ENCODE measurements around the gene MBTPS1. TPM values are rescaled to one million over a fixed set of nuclear protein-coding genes. Genes with fewer than 3 reads are reported as not detected.

MBTPS1 gene
- total RNA-seq, 1 donor from 2014 or later, result 70.9 TPM

DNA sequence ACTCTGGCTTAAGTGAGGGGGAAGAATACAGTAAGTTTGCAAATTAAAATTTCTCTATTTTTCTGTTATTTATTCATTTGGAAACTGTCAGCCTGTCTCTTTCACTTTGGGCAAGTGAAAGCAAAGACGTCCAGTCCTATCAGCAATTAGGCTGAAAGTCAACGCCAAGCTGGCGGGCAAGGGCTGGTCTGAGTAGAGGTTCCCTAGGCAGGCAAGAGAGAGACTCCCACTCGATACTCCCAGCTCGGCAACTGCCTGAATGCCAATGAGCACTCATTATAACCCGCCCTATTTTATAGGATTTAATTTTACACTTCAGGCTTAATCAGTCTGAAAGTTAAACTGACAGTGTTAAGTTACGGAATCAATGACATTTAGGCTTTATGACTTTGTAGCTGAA is 59.8 kb downstream of the MBTPS1 start:
- TF ChIP-seq, protein P1, sequence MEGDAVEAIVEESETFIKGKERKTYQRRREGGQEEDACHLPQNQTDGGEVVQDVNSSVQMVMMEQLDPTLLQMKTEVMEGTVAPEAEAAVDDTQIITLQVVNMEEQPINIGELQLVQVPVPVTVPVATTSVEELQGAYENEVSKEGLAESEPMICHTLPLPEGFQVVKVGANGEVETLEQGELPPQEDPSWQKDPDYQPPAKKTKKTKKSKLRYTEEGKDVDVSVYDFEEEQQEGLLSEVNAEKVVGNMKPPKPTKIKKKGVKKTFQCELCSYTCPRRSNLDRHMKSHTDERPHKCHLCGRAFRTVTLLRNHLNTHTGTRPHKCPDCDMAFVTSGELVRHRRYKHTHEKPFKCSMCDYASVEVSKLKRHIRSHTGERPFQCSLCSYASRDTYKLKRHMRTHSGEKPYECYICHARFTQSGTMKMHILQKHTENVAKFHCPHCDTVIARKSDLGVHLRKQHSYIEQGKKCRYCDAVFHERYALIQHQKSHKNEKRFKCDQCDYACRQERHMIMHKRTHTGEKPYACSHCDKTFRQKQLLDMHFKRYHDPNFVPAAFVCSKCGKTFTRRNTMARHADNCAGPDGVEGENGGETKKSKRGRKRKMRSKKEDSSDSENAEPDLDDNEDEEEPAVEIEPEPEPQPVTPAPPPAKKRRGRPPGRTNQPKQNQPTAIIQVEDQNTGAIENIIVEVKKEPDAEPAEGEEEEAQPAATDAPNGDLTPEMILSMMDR (IDR thresholded peaks at IDR 0.05; ENCODE audit: insufficient read depth, low read length, poor library complexity, severe bottlenecking), result no peak
- Histone ChIP-seq H3K4me3 (ENCODE audit: low read depth, low read length) (no peak overlapping the region), H3K36me3 (ENCODE audit: control insufficient read depth, insufficient read depth, low read length) (no peaks in the 10 kb centered on the region), H3K27me3 (ENCODE audit: control insufficient read depth, insufficient read depth, low read length) (no peaks in the 10 kb centered on the region)
- no peak for DNase-seq (ENCODE audit: low read depth)

DNA sequence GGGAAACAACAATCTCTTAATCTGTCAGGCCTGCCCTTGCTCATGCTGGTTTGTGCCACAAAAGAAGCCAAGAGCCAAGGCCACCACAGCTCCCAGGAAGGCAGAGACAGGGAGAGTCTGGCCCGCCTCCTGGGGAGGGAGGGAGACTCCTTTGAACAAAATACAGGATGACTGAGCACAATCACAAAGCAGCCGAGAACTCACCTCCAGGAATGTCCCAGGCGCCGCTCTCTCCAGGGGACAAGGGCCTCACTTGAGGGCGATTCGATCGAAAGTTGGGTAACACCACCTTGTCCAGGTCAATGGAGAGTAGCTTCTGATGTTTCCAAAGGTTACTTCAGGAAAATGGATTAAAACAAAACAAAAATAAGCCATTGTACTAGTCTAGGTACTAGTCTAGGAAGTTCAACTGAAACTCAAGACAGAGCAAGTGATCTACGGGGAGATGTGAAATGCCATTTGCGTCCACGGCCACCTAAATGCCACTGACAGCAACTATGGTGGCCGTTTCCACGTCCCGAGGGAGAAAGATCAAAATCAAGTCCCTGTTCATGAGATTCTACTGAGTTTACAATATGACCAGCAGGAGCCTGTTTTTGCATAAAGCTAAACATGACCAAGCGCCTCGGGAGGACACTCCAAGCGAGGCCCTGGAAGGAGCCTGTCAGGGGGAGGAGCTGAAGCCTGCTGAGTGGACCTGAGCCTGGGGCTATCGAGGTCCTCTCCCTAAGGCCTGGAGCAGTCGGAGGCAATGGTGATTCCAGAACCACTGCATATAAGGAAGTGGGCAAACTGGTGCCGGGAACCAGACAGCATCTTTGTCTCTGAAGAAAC is 60.7 kb downstream of the MBTPS1 start:
- DNase-seq (ENCODE audit: low read depth), result no peak
- H3K4me3 ChIP-seq (ENCODE audit: low read depth, low read length), result no peak overlapping the region
- no peaks in the 10 kb centered on the region for H3K36me3 ChIP-seq (ENCODE audit: control insufficient read depth, insufficient read depth, low read length)
- no peaks in the 10 kb centered on the region for H3K27me3 ChIP-seq (ENCODE audit: control insufficient read depth, insufficient read depth, low read length)
- TF ChIP-seq, protein P1 (IDR thresholded peaks at IDR 0.05; ENCODE audit: insufficient read depth, low read length, poor library complexity, severe bottlenecking), result no peak

DNA sequence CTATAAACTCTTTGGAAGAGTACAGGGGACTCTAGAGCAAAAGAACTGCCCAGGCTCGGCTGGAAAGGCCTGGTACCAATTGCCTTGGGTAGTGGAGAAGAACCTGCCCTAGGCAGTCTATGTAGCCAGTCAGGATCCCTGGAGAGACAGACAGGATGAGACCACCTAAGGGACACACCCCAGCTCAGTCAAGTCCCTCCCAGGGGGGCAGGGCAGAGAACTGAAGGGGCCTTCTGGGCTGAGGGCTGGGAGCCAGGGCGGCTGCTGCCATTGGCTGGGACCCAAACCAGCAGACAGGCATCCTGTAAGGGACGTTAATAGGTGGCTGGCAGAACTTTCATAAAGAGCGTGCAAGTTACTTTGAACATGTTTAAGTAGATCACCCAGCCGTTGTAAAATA is 61.4 kb downstream of the MBTPS1 start:
- no peaks in the 10 kb centered on the region for H3K27me3 ChIP-seq (ENCODE audit: control insufficient read depth, insufficient read depth, low read length)
- TF ChIP-seq, protein P1 (IDR thresholded peaks at IDR 0.05; ENCODE audit: insufficient read depth, low read length, poor library complexity, severe bottlenecking), result no peak
- no peaks in the 10 kb centered on the region for H3K36me3 ChIP-seq (ENCODE audit: control insufficient read depth, insufficient read depth, low read length)
- no peak overlapping the region for H3K4me3 ChIP-seq (ENCODE audit: low read depth, low read length)
- DNase-seq (ENCODE audit: low read depth), result no peak

DNA sequence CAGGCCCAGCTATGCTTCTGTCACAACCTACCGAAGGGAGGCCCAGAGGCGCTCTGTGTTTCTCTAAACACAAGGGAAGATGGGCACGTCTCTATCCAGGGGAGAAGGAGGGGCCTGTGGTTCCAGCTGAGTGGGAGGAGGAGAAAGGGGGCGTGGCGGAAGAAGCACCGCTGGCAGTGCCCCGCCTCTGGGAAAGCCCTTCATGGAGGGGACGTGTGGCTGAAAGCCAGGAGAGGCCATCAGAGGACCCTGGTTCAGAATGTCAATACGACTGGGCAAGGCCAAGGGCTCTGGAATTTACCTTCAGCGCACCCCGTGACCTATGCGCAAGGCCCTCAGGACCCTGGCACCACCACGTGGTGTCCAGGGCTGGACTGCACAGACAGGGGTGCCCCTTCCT is 61.8 kb downstream of the MBTPS1 start:
- no peaks in the 10 kb centered on the region for H3K27me3 ChIP-seq (ENCODE audit: control insufficient read depth, insufficient read depth, low read length)
- no peak overlapping the region for H3K4me3 ChIP-seq (ENCODE audit: low read depth, low read length)
- no peak for DNase-seq (ENCODE audit: low read depth)
- no peaks in the 10 kb centered on the region for H3K36me3 ChIP-seq (ENCODE audit: control insufficient read depth, insufficient read depth, low read length)
- TF ChIP-seq, protein P1 (IDR thresholded peaks at IDR 0.05; ENCODE audit: insufficient read depth, low read length, poor library complexity, severe bottlenecking), result no peak

DNA sequence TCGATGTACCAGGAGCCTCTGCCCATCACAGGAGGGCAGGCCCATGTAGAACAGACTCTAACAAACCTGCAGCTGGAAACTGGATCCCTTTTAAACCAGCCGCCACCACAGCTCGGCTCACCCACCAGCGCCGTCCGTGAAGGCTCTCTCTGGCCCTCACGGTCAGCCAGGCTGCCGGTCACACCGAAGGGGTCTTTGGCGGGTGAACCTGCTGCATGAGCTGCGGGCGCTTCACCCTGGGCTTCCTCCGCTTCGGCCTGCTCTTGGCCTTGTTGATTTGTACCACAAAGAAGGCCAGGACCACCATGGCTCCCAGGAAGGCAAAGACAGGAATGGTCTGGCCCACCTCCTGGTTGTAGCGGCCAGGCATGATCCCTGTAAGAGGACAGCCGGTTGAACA is 62.5 kb downstream of the MBTPS1 start:
- no peak for DNase-seq (ENCODE audit: low read depth)
- no peaks in the 10 kb centered on the region for H3K27me3 ChIP-seq (ENCODE audit: control insufficient read depth, insufficient read depth, low read length)
- H3K4me3 ChIP-seq (ENCODE audit: low read depth, low read length), result no peak overlapping the region
- TF ChIP-seq, protein P1 (IDR thresholded peaks at IDR 0.05; ENCODE audit: insufficient read depth, low read length, poor library complexity, severe bottlenecking), result no peak
- H3K36me3 ChIP-seq (ENCODE audit: control insufficient read depth, insufficient read depth, low read length), result no peaks in the 10 kb centered on the region

DNA sequence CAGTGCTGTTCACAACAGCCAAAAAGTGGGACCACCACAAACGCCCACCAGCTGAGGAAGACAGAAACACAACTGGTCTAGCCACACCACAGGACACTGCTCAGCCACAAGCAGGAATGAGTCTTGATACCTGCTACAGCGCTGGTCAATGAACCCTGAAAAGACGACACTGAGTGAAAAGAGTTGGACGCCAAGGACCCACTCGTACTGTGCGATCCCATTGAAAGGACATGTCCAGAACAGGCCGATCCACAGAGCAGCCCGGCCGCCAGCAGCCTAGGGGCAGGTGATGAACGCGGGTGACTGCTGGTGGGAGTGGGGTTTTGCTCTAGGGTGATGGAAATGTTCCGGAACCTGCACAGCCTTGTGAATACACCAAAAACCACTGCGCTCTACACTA is 63.5 kb downstream of the MBTPS1 start:
- no peaks in the 10 kb centered on the region for H3K36me3 ChIP-seq (ENCODE audit: control insufficient read depth, insufficient read depth, low read length)
- H3K27me3 ChIP-seq (ENCODE audit: control insufficient read depth, insufficient read depth, low read length), result no peaks in the 10 kb centered on the region
- TF ChIP-seq, protein P1 (IDR thresholded peaks at IDR 0.05; ENCODE audit: insufficient read depth, low read length, poor library complexity, severe bottlenecking), result no peak
- H3K4me3 ChIP-seq (ENCODE audit: low read depth, low read length), result no peak overlapping the region
- DNase-seq (ENCODE audit: low read depth), result no peak

Data from kidney epithelial cell (primary cell).